COLO668 (cell line): ENCODE data around the gene CASP8.
"Not testable (repeated sequence)": the region's sequence is repeated elsewhere in the genome, so short reads cannot be mapped to it uniquely, and the experiment has no call there.

ENCODE experiments used
- DNase-seq: peaks from one replicate; lab custom pipeline; 2025; ENCODE audit not compliant: unreplicated experiment; lab: John Stamatoyannopoulos, UW

The CASP8 gene

GRCh38 chr2:201269764-201270163 is 9.4 kb downstream of the CASP8 start:
- DNase-seq = no peak

- no peak for DNase-seq
These were observed 10.1 kb downstream of the CASP8 start for GRCh38 chr2:201270293-201271001.

GRCh38 chr2:201271917-201272316 is 11.6 kb downstream of the CASP8 start:
- no peak for DNase-seq

- no peak for DNase-seq
These were observed 13.1 kb downstream of the CASP8 start for GRCh38 chr2:201273330-201273983.

GRCh38 chr2:201275069-201275468 is 14.7 kb downstream of the CASP8 start:
- DNase-seq = no peak

DNA sequence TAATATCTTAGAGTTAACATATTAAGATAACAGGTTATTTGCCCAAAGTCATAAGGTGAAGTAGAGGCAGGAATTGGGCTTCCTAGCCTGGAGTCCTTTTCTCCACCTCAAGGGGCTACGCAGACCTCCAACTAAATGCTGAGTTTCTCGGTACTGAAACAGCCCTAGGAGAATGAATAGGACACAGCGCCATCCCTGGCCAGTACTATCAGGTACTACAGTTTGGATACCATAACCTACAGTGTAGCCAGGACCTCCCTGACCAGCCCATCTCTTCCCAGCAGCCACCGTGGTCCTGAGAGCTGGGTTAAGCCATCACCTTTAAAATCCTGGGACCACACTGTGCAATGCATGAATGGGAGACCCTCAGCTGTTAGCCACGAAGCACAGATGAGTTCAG is 15.7 kb downstream of the CASP8 start:
- DNase-seq = no peak

GRCh38 chr2:201276511-201276910 is 16.2 kb downstream of the CASP8 start:
- DNase-seq = no peak

- no peak for DNase-seq
These were observed 18.7 kb downstream of the CASP8 start for GRCh38 chr2:201279079-201279478.

GRCh38 chr2:201280191-201281040 is 20.1 kb downstream of the CASP8 start:
- no peak for DNase-seq

- no peak for DNase-seq
These were observed 25.2 kb downstream of the CASP8 start for GRCh38 chr2:201285499-201285898.

DNA sequence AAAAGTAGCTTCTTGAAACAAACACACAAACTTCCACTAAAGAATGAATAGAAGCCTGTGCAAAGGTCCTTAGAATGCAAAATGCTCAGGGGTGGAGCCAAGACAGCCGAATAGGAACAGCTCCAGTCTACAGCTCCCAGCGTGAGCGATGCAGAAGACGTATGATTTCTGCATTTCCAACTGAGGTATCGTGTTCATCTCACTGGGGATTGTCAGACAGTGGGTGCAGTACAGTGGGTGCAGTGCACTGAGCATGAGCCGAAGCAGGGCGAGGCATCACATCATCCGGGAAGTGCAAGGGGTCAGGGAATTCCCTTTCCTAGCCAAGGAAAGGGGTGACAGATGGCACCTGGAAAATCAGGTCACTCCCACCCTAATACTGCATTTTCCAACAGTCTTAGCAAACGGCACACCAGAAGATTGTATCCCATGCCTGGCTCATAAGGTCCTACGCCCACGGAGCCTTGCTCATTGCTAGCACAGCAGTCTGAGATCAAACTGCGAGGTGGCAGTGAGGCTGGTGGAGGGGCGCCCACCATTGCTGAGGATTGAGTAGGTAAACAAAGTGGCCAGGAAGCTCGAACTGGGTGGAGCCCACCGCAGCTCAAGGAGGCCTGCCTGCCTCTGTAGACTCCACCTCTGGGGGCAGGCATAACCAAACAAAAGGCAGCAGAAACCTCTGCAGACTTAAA is 30.3 kb downstream of the CASP8 start:
- DNase-seq = not testable (repeated sequence)

DNA sequence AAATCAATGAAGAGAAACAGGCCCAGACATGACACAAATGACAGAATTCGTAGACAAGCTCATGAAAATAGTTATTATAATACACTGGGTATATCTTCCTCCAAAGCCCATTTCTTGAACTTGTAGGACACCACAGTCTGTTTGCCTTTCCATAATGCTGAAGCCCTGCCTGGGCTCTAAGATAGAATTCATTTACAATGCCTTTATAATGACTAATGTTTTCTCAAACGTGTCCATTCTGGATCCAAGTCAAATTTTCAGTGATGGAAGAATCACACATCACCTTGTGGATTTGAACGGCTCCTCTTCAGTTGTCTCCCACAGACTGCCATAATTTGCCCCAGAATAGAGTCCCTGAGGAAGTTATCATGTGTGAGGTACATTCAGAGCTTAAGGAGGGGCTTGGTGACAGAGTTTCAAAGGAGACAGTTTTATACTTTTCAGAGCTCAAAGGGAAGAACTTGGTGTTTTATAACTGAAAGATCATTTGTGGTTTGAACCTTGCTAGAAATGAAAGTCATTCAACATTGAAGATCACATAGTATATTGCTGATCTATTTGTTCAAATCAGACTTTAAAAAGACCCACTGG is 38.2 kb downstream of the CASP8 start:
- no peak for DNase-seq

DNA sequence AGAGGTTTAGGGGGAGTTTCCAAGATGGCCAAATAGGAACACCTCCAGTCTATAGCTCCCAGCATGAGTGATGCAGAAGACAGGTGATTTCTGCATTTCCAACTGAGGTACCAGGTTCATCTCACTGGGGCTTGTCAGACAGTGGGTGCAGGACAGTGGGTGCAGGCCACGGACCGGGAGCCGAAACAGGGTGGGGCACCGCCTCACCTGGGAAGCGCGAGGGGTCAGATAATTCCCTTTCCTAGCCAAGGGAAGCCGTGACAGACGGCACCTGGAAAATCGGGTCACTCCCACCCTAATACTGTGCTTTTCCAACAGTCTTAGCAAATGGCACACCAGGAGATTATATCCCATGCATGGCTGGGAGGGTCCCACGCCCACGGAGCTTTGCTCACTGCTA is 39.6 kb downstream of the CASP8 start:
- not testable (repeated sequence) for DNase-seq

DNA sequence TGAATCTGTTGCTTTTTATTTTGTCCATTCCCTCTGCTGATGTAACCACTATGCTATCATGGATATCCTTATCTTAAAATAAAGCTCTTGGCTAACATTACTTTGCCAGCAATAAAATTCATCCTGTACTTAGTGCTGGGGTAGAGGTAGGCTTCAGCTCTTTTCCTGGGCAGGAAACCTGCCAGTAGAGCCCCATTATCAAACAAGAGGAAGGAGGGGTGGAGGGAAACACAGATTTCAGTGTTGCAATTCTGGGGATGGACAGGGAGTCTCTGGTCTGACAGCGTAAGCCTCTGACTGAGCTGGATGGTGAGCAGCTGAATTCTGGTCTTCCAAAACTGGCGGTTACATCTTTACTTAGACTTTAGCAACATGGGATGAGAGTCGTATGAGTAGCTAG is 47.5 kb downstream of the CASP8 start:
- no peak for DNase-seq

DNA sequence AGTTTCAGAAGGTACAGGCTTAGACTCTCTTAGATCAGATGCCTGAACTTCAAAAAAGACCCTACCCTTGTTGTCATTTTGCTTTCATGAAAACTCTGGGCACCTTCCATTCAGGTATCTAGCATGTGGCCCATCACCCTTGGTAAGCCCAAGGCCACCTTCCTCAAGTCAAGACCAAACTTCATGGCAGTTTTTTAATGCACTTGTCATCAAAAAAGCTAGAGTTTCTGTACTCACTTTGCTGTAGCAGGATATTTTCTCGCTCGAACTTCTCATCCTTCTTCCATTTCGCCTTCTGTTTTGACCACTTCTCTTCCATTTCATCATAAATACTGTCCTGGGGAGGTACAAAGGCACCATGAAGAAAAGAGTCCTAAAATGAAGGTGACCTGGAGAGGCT is 48.6 kb downstream of the CASP8 start:
- no peak for DNase-seq

DNA sequence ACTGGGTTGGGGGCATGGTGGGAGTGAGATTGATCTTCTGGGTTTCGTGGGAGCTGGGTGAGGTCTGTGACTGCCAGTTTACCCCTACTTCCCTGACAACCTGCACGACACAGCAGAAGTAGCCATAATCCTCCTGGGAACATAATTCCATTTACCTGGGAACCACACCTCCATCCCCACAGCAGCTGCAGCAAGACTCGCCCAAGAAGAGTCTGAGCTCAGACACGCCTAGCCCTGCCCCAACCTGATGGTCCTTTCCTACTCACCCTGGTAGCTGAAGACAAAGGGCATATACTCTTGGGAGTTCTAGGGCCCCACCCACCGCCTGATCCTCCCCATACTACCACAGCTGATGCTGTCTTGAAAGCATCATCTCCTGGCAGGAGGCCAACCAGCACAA is 53.0 kb downstream of the CASP8 start:
- DNase-seq = no peak

DNA sequence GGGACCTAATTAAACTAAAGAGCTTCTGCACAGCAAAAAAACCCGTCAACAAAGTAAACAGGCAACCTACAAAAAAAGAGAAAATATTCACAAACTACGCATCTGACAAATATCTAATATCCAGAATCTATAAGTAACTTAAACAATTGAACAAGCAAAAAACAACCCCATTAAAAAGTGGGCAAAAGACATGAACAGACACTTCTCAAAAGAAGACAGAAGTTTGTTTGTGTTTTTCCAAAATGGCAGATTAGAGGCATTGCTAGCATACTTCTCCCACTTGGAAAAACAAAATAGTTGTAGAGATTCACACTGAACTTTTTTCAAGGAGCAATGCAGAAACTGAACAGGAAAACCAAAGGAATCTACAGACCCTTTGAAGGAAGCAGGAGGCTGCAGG is 59.2 kb downstream of the CASP8 start:
- DNase-seq = no peak

- DNase-seq = no peak
These were observed 59.9 kb downstream of the CASP8 start for GRCh38 chr2:201320257-201320656.

DNA sequence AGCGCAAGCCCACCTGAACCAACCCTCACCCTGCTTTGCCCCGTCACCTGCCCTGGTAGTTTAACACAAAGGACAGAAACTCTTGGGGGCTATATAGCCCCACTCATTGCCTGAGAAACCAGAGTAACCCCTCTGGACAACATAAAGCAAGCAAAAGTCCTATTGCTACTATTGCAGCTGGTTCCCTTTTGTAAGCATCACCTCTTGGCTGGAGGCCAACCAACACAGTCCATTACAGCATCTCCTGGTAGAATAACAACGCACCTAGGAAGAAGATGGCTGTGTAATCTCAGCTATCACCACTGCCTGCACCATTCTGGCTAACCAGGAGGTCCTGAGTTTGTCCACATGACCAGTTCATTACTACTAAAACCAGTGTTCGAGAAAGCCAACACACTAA is 60.4 kb downstream of the CASP8 start:
- DNase-seq = peak; percentile 52

- no peak for DNase-seq
These were observed 62.4 kb downstream of the CASP8 start for GRCh38 chr2:201322772-201323171.

DNA sequence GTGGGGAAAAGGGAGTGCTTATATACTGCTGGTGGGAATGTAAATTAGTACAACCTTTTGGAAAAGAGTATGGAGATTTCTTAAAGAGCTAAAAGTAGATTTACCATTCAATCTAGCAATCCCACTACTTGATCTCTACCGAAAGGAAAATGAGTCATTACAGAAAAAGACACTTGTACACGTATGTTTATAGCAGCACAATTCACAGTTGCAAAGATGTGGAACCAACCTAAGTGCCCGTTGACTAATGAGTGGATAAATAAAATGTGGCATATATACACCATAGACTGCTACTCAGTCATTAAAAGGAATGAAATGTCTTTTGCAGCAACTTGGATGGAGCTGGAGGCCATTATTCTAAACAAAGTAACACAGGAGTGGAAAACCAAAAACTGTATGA is 67.3 kb downstream of the CASP8 start:
- no peak for DNase-seq
